Activated CD4-positive, alpha-beta T cell treated with anti-CD3 and anti-CD28 coated beads, Interleukin-2, amount 10 ng/mL, durations not matched to agents 7 days and 5 days (primary cell): ENCODE data around the gene NPNT. TPM values are rescaled to one million over a fixed set of nuclear protein-coding genes. Genes with fewer than 3 reads are reported as not detected.
"Not testable (repeated sequence)": the region's sequence is repeated elsewhere in the genome, so short reads cannot be mapped to it uniquely, and the experiment has no call there.

Source experiments
- CTCF ChIA-PET: fragments of 350-600 bp; sonication (Branson Sonifier 250); formaldehyde crosslinking; loops from one replicate; lab custom pipeline; 2021; ENCODE audit warnings: antibody characterized with exemption; lab: Charles Lee
- POLR2A ChIA-PET: fragments of 350-600 bp; sonication (Branson Sonifier 250); formaldehyde crosslinking; loops from one replicate; lab custom pipeline; 2021; ENCODE audit warnings: antibody characterized with exemption; lab: Charles Lee
- DNase-seq: peaks from one replicate; pipeline ENCODE4 v3.0.0-alpha.2; 2020
- H3K27ac Mint-ChIP-seq: one replicate; pipeline ENCODE4 v1.8.0; 2021; ENCODE audit warnings: mild to moderate bottlenecking, moderate library complexity, mixed read lengths
- H3K27me3 Mint-ChIP-seq: one replicate; pipeline ENCODE4 v1.8.0; 2021; ENCODE audit warnings: mixed read lengths
- H3K36me3 Mint-ChIP-seq: one replicate; pipeline ENCODE4 v1.8.0; 2021; ENCODE audit warnings: low read depth, mixed read lengths
- H3K4me1 Mint-ChIP-seq: one replicate; pipeline ENCODE4 v1.8.0; 2021; ENCODE audit warnings: mixed read lengths
- H3K4me3 Mint-ChIP-seq: one replicate; pipeline ENCODE4 v1.8.0; 2021; ENCODE audit warnings: mild to moderate bottlenecking, moderate library complexity, mixed read lengths
- H3K9me3 Mint-ChIP-seq: one replicate; pipeline ENCODE4 v1.8.0; 2021; ENCODE audit warnings: mixed read lengths
- total RNA-seq, 2 experiments: library from RNA; stranded (reverse); gene quantifications; one replicate each; pipeline ENCODE4 v1.2.3, GENCODE V29; 2021

NPNT gene, protein sequence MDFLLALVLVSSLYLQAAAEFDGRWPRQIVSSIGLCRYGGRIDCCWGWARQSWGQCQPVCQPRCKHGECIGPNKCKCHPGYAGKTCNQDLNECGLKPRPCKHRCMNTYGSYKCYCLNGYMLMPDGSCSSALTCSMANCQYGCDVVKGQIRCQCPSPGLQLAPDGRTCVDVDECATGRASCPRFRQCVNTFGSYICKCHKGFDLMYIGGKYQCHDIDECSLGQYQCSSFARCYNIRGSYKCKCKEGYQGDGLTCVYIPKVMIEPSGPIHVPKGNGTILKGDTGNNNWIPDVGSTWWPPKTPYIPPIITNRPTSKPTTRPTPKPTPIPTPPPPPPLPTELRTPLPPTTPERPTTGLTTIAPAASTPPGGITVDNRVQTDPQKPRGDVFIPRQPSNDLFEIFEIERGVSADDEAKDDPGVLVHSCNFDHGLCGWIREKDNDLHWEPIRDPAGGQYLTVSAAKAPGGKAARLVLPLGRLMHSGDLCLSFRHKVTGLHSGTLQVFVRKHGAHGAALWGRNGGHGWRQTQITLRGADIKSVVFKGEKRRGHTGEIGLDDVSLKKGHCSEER
- total RNA-seq, result not detected

DNA sequence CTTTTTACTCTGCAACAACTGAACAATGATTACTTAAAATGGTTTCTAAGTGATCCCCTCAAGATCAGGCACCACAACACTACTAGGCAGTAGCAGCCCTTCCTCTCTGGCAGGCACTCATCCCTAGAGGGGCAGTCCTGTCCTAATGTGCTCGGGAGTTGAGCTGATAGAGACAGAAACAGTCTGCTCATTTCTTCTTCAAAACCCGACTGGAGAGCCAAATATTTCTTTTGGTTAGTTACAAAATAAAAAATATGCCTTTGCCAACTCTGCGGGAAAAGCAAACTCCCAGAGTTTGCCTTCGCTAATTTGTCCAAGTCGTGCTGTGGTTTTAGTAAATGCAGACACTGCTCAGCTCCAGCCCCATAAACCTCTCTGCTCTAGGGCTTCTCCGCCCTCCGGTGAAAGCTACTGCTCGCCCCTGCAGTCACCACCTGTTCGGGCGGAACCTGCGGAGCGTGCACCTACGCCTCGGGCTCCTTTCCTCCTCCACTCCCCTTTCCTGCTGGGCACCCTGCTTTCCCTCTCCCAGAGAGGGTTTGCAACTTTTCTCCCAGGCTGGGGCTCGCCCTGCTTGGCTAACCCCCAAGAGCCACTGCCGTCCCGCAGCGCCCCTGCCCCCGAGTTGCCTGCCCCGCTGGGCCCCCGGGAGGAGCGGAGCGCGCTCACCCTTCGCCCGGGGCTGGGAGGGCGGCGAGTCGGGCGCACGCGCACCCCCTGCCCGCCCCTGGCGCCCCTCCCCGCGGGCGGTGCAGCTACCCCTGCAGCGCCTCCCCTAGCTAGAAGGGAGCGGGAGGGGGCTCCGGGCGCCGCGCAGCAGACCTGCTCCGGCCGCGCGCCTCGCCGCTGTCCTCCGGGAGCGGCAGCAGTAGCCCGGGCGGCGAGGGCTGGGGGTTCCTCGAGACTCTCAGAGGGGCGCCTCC is at the start of gene NPNT:
Gene NPNT (plus strand): TSS at position 812 of the 923 bp plus-strand sequence. CDS start 182 bp downstream, outside the sequence.
- Mint-ChIP-seq H3K27ac (no peak within 1 kb of the TSS), H3K4me3 (no peak within 1 kb of the TSS), H3K4me1 (peaks cover 6% of the 10 kb centered on the region), H3K36me3 (no peaks in the 10 kb centered on the region), H3K9me3 (no peaks in the 10 kb centered on the region), H3K27me3 (peaks cover 72% of the 10 kb centered on the region)
- CTCF ChIA-PET, result no interaction called here
- no peak for DNase-seq
- POLR2A ChIA-PET, result no interaction called here

DNA sequence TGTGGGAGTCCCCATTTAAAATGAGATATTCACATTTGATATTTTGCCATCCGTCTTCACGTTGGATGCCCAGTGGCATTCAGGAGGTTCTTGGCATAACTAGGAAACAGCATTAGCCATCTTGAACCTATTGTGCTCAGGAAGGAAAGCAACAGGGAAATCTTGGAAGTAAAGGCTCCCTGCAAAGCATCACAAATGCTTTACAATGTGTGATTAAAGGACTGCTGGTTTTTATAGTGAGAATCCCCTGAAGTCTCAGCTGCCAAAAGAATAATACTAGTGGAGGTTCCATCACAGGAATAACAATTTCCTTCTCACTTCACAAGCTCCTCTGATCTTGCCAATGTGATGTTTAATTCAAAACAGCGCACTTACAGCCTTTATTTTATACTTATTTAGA is 49.7 kb upstream of the NPNT start:
- Mint-ChIP-seq H3K4me1 (no peaks in the 10 kb centered on the region), H3K27me3 (no peaks in the 10 kb centered on the region), H3K27ac (no peak overlapping the region), H3K36me3 (peaks cover 3% of the 10 kb centered on the region), H3K9me3 (no peaks in the 10 kb centered on the region), H3K4me3 (no peak overlapping the region)
- POLR2A ChIA-PET, result no interaction called here
- CTCF ChIA-PET, result no interaction called here
- DNase-seq, result no peak

DNA sequence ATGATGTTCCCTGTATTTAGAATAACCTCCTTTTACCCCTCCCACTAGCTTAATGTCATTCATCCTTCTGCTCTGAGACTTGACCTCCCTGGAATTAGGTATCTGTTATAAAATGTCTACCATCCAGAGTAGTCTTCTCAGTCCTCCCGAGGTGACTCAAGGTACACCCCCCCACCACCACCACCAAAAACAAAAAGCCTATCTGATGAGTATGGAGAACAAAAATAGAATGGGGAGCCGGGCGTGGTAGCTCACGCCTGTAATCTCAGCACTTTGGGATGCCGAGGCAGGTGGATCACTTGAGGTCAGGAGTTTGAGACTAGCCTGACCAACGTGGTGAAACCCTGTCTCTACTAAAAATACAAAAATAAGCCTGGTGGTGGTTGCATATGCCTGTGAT is 46.9 kb upstream of the NPNT start:
- POLR2A ChIA-PET, CTCF ChIA-PET, H3K27ac Mint-ChIP-seq, DNase-seq, H3K4me1 Mint-ChIP-seq, H3K36me3 Mint-ChIP-seq, H3K9me3 Mint-ChIP-seq, H3K4me3 Mint-ChIP-seq, H3K27me3 Mint-ChIP-seq: not testable (repeated sequence)

DNA sequence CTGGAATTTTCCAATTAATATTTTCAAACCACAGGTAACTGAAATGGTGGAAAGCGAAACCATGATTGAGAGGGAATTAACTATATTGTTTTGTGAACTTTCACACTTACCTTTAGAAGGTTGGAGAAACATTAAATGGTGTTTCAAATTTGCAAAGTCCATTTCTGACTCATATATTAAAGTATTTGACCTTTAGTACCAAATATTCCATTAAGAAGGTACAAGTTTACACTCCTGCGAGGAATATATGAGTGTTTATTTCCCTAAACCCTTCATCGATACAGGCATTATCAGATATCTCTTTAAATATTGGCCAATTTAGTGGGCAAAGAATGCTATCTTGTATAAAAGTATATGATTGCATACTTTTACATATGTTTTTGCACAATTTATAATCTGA is 44.1 kb upstream of the NPNT start:
- Mint-ChIP-seq H3K27ac (no peak overlapping the region), H3K27me3 (no peaks in the 10 kb centered on the region), H3K4me3 (no peak overlapping the region), H3K9me3 (peaks cover 5% of the 10 kb centered on the region), H3K4me1 (no peaks in the 10 kb centered on the region), H3K36me3 (no peaks in the 10 kb centered on the region)
- ChIA-PET POLR2A (no interaction called here), CTCF (no interaction called here)
- no peak for DNase-seq

DNA sequence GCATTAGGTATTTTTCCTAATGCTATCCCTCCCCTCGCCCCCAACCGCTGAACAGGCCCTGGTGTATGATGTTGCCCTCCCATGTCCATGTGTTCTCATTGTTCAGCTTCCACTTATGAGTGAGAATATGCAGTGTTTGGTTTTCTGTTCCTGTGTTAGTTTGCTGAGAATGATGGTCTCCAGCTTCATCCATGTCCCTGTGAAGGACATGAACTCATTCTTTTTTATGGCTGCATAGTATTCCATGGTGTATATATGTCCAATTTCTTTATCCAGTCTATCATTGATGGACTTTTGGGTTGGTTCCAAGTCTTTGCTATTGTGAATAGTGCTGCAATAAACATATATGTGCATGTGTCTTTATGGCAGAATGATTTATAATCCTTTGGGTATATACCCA is 43.0 kb upstream of the NPNT start:
- H3K4me3 Mint-ChIP-seq, H3K4me1 Mint-ChIP-seq, DNase-seq, H3K27me3 Mint-ChIP-seq, H3K36me3 Mint-ChIP-seq, CTCF ChIA-PET, H3K27ac Mint-ChIP-seq, POLR2A ChIA-PET: not testable (repeated sequence)
- peaks cover 10% of the 10 kb centered on the region for H3K9me3 Mint-ChIP-seq

DNA sequence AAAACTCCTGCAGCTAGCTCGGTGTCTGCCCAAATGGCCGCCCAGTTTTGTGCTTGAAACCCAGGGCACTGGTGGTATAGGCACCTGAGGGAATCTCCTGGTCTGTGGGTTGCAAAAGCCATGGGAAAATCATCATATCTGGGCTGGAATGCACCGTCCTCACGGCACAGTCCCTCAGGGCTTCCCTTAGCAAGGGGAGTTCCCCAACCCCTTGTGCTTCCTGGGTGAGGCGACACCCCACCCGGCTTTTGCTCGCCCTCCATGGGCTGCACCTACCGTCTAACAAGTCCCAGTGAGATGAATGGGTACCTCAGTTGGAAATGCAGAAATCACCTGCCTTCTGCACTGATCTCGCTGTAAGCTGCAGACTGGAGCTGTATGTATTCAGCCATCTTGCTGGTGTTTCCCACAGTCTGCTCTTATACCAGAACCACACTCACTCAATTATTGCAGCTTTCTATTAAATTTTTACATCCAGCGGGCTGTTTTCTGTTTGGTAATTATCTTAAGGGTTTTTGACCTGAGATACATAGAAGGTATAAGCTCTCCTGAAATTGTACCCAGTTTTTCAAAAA is 36.7 kb upstream of the NPNT start:
- H3K36me3 Mint-ChIP-seq, result peaks cover 3% of the 10 kb centered on the region

DNA sequence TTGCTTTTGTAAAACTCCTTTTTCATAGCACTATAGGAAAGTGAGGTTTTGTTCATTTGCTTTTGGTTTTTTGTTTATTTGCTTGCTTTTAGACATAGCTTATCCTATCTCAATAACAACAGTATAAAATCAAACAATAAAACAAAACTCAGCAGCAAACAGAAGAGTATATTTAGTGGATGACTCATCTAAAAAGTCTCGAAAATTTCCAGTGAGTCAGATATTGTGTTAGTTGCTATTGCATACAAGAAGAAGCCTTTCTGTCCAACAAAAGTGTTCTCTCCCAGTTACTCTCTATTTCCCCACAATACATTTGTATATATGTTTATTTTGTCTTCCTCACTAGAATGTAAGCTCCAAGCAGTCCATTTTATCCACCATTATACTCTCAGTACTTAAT is 36.0 kb upstream of the NPNT start:
- CTCF ChIA-PET, result no interaction called here
- Mint-ChIP-seq H3K9me3 (peaks cover 21% of the 10 kb centered on the region), H3K27ac (no peak overlapping the region), H3K4me1 (no peaks in the 10 kb centered on the region), H3K36me3 (peaks cover 3% of the 10 kb centered on the region), H3K27me3 (no peaks in the 10 kb centered on the region), H3K4me3 (no peak overlapping the region)
- DNase-seq, result no peak
- POLR2A ChIA-PET, result no interaction called here

More for the DNA sequence above, 36.7 kb upstream of the NPNT start:
- no peak for DNase-seq
- ChIA-PET POLR2A (no interaction called here), CTCF (no interaction called here)
- Mint-ChIP-seq H3K27me3 (no peaks in the 10 kb centered on the region), H3K27ac (no peak overlapping the region), H3K9me3 (peaks cover 21% of the 10 kb centered on the region), H3K4me3 (no peak overlapping the region), H3K4me1 (no peaks in the 10 kb centered on the region)

DNA sequence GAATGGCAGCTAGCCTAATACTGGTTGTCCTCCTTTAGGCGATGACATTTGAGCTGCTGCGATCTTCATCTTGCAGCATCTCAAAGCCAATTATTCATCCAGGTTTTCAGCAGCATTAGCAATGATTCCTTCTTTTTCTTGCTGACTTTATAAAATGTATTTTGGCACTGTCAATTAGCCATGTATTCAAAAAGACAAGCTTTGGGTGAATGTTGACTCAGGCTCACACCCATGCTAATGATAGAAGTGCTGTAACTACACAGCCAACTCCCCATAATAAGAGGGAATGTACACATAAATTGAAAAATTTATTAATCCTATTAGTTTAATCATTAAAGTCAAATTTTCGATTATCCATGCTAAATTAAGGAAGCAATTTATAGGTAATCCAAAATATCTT is 24.3 kb upstream of the NPNT start:
- Mint-ChIP-seq H3K27ac (no peak overlapping the region), H3K27me3 (peaks cover 2% of the 10 kb centered on the region), H3K4me1 (no peaks in the 10 kb centered on the region), H3K9me3 (no peaks in the 10 kb centered on the region), H3K36me3 (no peaks in the 10 kb centered on the region), H3K4me3 (no peak overlapping the region)
- POLR2A ChIA-PET, result no interaction called here
- no peak for DNase-seq
- CTCF ChIA-PET, result no interaction called here

DNA sequence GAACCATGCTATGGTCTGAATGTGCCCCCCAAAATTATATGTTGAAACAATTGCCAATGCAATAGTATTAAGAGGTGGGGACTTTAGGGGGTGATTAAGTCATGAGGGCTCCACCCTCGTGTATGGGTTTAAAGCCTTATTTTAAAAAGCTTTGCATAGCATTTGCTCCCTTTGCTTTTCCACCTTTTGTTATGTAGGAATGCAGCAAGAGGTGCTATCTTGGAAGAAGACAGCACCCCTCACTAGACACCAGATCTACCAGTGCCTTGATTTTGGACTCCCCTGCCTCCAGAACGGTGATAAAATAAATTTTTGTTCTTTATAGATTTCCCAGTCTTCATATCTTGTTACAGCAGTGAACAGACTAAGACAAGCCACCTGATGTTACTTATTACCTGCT is 23.3 kb upstream of the NPNT start:
- Mint-ChIP-seq H3K27me3 (peaks cover 5% of the 10 kb centered on the region), H3K9me3 (no peaks in the 10 kb centered on the region), H3K4me1 (no peaks in the 10 kb centered on the region), H3K27ac (no peak overlapping the region), H3K4me3 (no peak overlapping the region), H3K36me3 (no peaks in the 10 kb centered on the region)
- POLR2A ChIA-PET, result no interaction called here
- CTCF ChIA-PET, result no interaction called here
- DNase-seq, result no peak

DNA sequence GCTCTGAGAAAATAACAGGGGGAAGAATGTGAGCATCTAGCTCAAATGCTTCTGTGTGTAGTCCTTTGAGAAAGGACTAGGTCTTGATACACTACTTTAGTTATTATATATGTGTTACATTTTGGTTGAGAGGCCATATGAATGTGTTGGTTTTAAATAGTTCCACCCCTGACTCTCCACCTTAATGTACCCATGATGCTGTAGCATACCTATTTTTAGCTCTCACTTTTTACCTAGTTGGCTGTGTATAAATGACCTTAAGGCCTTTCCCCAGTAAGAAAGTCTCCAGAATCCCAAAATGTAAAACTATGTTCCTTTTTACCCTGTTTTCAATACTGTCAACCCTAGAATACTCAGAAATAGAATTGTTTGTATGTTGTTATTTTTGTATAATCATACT is 20.0 kb upstream of the NPNT start:
- no peaks in the 10 kb centered on the region for H3K9me3 Mint-ChIP-seq
- no peaks in the 10 kb centered on the region for H3K4me1 Mint-ChIP-seq
- no peaks in the 10 kb centered on the region for H3K36me3 Mint-ChIP-seq
- H3K27me3 Mint-ChIP-seq, result peaks cover 5% of the 10 kb centered on the region
- ChIA-PET CTCF (no interaction called here), POLR2A (no interaction called here)
- H3K27ac Mint-ChIP-seq, result no peak overlapping the region
- H3K4me3 Mint-ChIP-seq, result no peak overlapping the region
- no peak for DNase-seq

DNA sequence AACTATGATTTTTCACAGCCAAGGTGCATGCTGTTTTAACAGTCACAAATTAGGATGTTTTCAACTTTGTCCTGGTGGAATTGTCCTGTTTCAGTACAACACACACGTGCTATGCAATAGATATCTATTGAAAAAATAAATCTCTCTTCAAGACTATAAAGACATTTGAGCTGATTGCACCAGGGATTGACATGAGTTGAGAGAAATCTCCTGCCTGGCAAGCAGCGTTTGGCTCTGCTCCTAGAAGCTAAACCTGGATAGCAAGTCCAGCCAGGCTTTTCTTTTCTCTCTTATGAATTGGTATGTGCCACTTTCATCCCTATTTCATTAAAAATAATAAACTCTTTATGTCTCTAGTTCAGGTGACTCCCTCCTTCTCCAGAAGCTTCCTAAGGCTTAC is 16.6 kb upstream of the NPNT start:
- Mint-ChIP-seq H3K36me3 (no peaks in the 10 kb centered on the region), H3K27me3 (peaks cover 11% of the 10 kb centered on the region), H3K4me1 (no peaks in the 10 kb centered on the region), H3K9me3 (no peaks in the 10 kb centered on the region), H3K4me3 (no peak overlapping the region), H3K27ac (no peak overlapping the region)
- CTCF ChIA-PET, result no interaction called here
- no peak for DNase-seq
- POLR2A ChIA-PET, result no interaction called here

DNA sequence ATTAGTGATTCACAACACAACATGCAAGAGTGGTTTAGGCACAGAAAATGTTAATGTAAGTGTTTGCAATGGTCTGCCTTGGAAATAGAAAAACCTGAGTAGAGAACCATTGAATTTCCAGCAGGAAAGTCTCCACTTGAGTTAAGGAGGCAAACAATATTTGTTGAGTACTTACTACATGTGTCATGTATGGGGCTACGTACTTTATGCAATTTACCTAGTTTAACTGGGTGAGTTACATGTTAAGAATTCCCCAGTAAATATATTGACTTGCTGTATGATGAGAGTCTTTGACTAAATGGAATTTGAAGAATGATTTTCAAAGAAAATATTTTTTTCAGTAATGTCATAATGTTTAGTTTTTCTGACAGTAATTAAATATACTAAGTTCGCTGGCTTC is 7.8 kb upstream of the NPNT start:
- H3K4me3 Mint-ChIP-seq, result no peak overlapping the region
- H3K9me3 Mint-ChIP-seq, result no peaks in the 10 kb centered on the region
- ChIA-PET CTCF (no interaction called here), POLR2A (no interaction called here)
- DNase-seq, result no peak
- no peak overlapping the region for H3K27ac Mint-ChIP-seq
- peaks cover 22% of the 10 kb centered on the region for H3K27me3 Mint-ChIP-seq
- no peaks in the 10 kb centered on the region for H3K36me3 Mint-ChIP-seq
- H3K4me1 Mint-ChIP-seq, result no peaks in the 10 kb centered on the region
